ENCODE data around the gene ICAM3.

Gene ICAM3

DNA sequence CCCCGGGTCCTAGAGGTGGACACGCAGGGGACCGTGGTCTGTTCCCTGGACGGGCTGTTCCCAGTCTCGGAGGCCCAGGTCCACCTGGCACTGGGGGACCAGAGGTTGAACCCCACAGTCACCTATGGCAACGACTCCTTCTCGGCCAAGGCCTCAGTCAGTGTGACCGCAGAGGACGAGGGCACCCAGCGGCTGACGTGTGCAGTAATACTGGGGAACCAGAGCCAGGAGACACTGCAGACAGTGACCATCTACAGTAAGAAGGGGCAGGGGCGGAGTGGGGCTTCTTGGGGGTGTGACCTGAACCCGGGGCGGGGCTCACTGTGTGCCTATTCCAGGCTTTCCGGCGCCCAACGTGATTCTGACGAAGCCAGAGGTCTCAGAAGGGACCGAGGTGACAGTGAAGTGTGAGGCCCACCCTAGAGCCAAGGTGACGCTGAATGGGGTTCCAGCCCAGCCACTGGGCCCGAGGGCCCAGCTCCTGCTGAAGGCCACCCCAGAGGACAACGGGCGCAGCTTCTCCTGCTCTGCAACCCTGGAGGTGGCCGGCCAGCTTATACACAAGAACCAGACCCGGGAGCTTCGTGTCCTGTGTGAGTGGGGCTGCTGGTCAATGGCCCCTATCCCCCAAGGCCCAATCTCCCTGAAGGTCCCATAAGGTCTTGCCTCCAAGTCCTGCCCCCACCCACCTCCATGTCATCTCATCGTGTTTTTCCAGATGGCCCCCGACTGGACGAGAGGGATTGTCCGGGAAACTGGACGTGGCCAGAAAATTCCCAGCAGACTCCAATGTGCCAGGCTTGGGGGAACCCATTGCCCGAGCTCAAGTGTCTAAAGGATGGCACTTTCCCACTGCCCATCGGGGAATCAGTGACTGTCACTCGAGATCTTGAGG lies 55.1 kb downstream of the ICAM3 start:
- no peak overlapping the region for H3K27ac ChIP-seq (ENCODE audit: insufficient read depth, low read depth, low read length, poor library complexity, severe bottlenecking)
- H3K4me1 ChIP-seq (ENCODE audit: control insufficient read depth, insufficient read depth, low read length), result peaks cover 4% of the 10 kb centered on the region
- H3K4me3 ChIP-seq (ENCODE audit: insufficient read depth, low read depth, low read length), result no peak overlapping the region
- H3K27me3 ChIP-seq (ENCODE audit: control insufficient read depth, insufficient read depth, low read length, poor library complexity, severe bottlenecking), result peaks cover 36% of the 10 kb centered on the region
- 94% methylated on average over 34 of the region's 34 CpGs for WGBS, 2 experiments
- no peaks in the 10 kb centered on the region for H3K36me3 ChIP-seq (ENCODE audit: control insufficient read depth, insufficient read depth, low read length)
- no peaks in the 10 kb centered on the region for H3K9me3 ChIP-seq (ENCODE audit: control insufficient read depth, low read length)
